NCI-H526 (cell line): ENCODE measurements around the gene CORO2B.
A peak's percentile ranks its signal among the peaks of the same experiment; 100 is the strongest.
"Not testable (repeated sequence)": the region's sequence is repeated elsewhere in the genome, so short reads cannot be mapped to it uniquely, and the experiment has no call there.

ENCODE experiments used
- DNase-seq, 2 experiments: peaks; one replicate each; lab custom pipeline; 2025; lab: John Stamatoyannopoulos, UW

Gene CORO2B

DNA sequence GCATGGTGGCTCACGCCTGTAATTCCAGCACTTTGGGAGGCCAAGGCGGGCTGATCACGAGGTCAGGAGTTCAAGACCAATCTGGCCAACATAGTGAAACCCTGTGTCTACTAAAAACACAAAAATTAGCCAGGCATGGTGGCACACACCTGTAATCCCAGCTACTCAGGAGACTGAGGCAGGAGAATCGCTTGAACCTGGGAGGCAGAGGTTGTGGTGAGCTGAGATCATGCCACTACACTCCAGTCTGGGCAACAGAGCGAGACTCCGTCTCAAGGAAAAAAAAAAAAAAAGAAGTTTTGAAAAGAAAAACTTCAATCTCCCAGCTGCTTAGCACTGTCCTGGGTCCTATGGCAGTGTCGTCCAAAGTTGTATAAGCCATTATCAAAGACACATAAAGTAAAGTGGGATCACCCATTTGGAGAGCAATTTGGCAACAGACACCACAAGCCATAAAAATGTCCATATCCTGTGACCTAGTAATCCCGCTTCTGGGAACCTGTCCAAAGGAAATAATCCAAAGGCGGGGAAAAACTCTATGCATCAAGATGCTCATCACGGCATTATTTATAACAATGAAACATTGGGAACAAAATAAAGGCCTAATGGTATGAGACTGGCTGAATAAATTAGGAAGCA, 26.2 kb downstream of the CORO2B start:
- not testable (repeated sequence) for DNase-seq

- DNase-seq: no peak
Measured at GRCh38 chr15:68606375-68606774, 27.6 kb downstream of the CORO2B start.

GRCh38 chr15:68608206-68608843, 29.5 kb downstream of the CORO2B start:
- no peak for DNase-seq

- no peak for DNase-seq
Measured at GRCh38 chr15:68608844-68609232, 30.0 kb downstream of the CORO2B start.

DNA sequence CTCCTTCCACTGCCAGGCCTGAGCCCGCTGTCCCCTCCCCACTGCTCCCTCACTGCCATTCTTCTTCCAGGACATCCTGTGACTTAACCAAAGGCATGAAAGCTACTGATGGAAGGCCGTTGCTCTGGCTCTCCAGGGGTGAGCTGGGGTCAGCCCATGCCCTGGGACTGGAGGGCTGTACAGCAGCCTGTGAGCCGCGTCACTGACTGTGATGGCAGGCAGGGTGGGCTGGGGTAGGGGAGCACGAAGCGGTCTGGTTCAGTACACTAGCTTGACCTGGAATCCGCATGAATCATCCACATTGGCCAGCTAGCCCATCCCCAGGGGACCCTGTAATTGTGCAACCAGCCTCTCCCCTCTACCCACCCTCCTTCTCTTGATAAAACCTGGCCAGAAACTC, 30.8 kb downstream of the CORO2B start:
- no peak for DNase-seq

GRCh38 chr15:68610825-68611224, 32.0 kb downstream of the CORO2B start:
- DNase-seq: peak; percentile 16 to 51

DNA sequence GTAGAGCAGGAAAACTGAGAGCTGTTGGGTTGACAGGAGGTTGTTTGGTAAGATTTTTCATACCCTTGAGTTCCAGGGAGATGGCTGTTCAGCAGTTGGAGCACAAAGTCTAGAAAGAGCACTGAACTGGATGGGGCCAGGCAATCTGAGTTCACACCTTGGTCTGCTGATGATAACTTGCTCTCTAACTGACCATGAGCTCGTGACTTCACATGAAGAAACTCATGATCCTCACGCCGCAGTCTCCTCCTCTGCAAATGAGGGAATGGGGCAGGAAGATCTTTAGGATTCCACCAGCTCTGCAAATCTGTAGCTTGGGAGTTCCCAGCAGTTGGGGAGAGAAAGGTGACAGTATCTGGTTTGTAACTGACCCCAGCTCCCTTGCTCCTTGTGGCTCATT, 33.7 kb downstream of the CORO2B start:
- no peak for DNase-seq

- peak in 1 of 2 experiments; percentile 17 for DNase-seq
Measured at GRCh38 chr15:68612979-68613740, 34.4 kb downstream of the CORO2B start.

DNA sequence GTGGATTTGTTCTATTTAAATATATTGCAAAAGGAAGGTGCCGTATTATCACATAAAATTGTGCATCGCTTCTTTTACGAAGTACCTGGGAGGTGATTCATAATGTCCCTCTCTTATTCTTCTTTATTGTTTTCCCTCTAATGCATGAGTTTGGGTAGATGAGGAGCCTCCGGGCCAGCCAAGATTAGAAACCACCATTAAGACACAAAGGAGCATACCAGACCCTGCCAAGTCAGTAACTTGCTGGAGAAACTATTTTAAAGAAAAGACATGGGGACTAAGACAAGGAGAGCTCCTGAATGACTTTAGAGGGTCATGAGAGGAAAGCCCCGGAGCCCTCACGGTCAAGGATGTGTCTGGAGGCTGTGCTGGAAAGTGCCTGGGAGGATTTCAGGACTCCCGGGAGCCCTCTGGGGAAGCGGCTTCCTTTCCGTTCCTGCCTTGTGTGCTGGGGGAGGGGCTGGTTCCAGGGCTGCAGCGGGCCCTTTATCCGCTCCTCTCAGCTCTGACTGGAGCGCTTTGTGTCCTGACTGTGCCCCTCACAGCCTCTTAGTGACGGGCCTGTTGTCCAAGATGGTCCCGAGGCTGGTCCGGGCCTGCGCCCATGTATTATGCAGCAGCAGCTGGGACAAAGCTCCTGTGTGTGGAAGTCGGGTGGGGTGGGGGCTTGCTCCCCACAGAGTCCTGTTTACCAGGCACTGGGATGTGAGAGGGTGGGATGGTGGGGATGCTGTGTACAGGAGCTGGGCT, 35.7 kb downstream of the CORO2B start:
- peak in 1 of 2 experiments; percentile 75 for DNase-seq

DNA sequence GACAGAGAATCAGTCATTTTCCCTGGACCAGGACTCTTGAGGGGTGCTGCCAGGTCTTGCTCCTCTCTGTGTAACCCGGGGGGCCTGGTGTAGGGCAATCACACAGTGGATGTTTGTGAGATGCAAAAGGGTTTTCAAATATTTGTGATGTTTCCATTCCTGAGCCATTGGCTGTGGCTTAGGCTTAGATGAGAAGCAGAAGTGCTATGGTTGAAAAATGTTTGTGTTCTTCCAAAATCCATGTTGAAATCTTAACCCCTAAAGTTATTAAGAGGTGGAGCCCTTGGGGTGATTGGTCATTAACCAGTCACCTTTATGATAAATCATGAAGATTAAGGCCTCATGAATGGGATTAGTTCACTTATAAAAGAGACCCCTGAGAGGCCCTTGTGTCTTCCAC, 36.5 kb downstream of the CORO2B start:
- no peak for DNase-seq

GRCh38 chr15:68615811-68616210, 37.0 kb downstream of the CORO2B start:
- DNase-seq: no peak

DNA sequence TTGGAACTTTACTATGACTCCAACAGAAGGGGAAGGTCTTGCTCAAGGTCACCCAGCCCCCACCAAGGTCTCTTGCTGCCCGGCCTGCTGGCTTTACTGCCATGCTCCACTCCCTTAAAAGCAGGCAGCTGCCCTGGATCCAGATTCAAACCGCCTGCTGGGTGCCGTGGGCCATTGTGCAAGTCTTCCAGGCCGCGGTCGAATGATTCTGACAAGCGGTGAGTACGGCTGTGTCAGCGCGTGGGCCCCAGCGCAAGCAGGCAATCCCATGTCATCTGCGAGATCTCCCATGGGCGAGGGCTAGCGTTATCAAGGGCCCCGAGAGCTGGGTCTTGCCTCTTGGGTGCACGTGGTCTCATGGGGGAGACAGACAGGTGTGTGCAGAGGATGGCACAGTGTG, 37.6 kb downstream of the CORO2B start:
- DNase-seq: peak; percentile 4 to 76

GRCh38 chr15:68617001-68617400, 38.2 kb downstream of the CORO2B start:
- no peak for DNase-seq

DNA sequence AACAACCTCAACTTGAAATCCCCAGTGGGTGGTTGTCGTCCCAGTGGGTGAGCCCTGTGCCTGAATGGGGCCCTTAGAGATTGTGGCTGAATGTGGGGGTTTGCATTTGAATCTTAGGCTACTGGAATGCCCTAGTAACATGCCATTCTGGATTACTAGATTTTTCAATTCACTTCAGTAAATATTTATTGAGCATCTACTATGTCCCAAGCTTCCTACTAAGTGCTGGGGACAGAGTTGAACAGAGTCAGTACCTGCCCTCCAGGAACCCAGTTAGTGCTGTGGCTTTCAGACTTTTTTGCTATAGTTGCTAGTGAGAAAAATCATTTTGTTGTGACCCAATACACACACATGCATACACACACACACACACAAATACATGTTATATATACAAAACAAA, 39.0 kb downstream of the CORO2B start:
- no peak for DNase-seq

GRCh38 chr15:68618394-68618793, 39.6 kb downstream of the CORO2B start:
- DNase-seq: no peak

DNA sequence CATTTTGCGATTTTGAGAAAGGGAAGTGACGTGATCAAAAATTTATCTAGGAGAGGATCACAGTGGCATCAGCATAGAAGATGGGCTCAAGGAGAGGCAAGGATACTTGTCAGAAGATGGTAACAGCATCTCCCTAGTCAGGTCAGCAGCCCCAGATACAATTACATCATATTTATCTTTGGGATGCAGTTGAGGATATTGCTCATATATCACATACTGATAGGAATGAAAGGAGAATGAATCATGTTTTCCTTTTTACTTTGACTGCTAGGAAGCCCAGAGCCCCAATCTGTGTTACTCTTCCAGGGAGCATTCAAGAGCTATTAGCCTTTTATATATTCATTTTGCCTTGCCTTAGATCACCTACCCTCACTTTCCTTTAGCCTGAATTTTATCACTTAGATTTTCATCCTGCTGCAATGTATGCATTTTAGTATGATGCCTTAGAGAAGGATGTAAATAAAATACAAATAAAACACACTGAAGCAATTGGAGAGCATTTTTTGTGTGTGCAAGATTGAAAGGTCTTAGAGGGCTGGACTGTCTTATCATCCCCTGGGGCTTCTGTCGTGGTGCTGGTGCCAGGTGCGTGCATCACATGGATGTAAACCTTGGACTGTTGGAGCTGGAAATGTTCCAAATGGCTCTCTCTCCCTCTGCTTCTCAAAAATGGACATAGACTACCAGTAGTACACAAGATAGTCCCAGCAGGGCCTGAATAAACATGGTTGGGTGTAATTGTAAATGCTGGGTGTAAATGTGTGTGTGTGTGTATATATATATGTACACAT, 40.3 kb downstream of the CORO2B start:
- DNase-seq: peak; percentile 9 to 50

DNA sequence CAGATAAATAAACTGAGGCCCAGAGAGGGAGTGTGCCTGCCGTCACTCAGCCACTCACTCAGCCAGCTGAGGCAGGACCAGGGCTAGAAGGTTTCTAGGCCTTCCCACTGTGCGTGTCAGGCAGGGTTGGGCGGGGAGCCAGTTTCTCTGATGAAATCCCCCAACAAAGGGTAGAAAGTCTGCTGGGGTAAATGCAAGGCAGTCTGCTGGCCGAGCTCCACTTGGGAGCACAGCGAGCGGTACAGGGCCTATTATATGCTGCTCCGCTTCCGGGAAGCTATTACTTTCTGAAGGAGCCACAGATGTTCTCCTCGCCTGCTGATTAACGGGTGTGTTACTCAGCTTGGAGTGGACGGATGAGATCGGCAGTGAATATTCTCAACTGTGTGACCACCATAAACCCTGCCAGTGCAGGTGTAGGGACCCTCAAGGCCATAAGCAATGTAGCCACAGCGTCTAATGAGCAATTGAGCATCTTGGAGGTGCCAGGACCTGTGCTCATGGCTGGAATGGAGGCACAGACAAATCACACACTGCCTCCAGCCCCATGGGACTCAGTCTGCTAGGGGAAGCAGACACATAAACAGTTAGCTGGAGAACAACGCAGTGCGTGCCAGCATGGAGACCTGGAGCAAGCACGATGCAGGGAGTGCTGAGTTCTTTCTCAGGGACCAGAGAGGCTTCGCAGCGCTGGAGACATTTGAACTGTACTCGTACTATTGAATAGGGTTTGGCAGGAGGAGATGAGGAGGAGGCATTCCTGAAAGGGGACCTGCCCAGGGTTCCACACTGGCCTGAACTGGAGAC, 42.1 kb downstream of the CORO2B start:
- no peak for DNase-seq

GRCh38 chr15:68621535-68621934, 42.7 kb downstream of the CORO2B start:
- no peak for DNase-seq

GRCh38 chr15:68623301-68623892, 44.6 kb downstream of the CORO2B start:
- no peak for DNase-seq

- DNase-seq: no peak
Measured at GRCh38 chr15:68625853-68626252, 47.1 kb downstream of the CORO2B start.
